Naive B cell (primary cell): ENCODE measurements around the gene RB1. TPM values are rescaled to one million over a fixed set of nuclear protein-coding genes. Genes with fewer than 3 reads are reported as not detected.
"Not testable (repeated sequence)": the region's sequence is repeated elsewhere in the genome, so short reads cannot be mapped to it uniquely, and the experiment has no call there.

Experiments used
- ATAC-seq, 2 donors: fragments of 150-1000 bp; cut with Tn5 transposase; 2 replicates each; pipeline ENCODE4 v1.10.0; 2021; ENCODE audit warnings: low read depth in 2 of 2, mild to moderate bottlenecking in 2 of 2, moderate library complexity in 2 of 2
- DNase-seq: peaks from one replicate; pipeline ENCODE4 v3.0.0; 2022
- H3K27ac Mint-ChIP-seq, 6 donors: one replicate each; pipeline ENCODE4 v1.8.0; 2020 to 2022; ENCODE audit warnings: mild to moderate bottlenecking in 6 of 6, mixed read lengths in 6 of 6, moderate library complexity in 5 of 6, inconsistent platforms in 2 of 6
- H3K27me3 Mint-ChIP-seq, 3 donors: one replicate each; pipeline ENCODE4 v1.8.0; 2021 to 2022; ENCODE audit warnings: mixed read lengths in 3 of 3, mild to moderate bottlenecking in 1 of 3
- H3K36me3 Mint-ChIP-seq, 2 donors: one replicate each; pipeline ENCODE4 v1.8.0; 2020 to 2022; ENCODE audit warnings: mixed read lengths in 2 of 2, inconsistent platforms in 1 of 2, mild to moderate bottlenecking in 1 of 2
- H3K4me1 Mint-ChIP-seq, 3 donors: one replicate each; pipeline ENCODE4 v1.8.0; 2020 to 2022; ENCODE audit warnings: mixed read lengths in 3 of 3, inconsistent platforms in 1 of 3, mild to moderate bottlenecking in 1 of 3, moderate library complexity in 1 of 3
- H3K4me3 Mint-ChIP-seq, 8 donors: one replicate each; pipeline ENCODE4 v1.8.0; 2020 to 2022; ENCODE audit warnings: mild to moderate bottlenecking in 8 of 8, mixed read lengths in 8 of 8, moderate library complexity in 8 of 8, inconsistent platforms in 2 of 8
- H3K9me3 Mint-ChIP-seq, 7 donors: one replicate each; pipeline ENCODE4 v1.8.0; 2020 to 2022; ENCODE audit warnings: mixed read lengths in 7 of 7, mild to moderate bottlenecking in 5 of 7, inconsistent platforms in 2 of 7, moderate library complexity in 1 of 7
- polyA plus RNA-seq, 6 donors: library from polyadenylated mRNA; unstranded; fragments of 300-500 nt; fragmentation: Illumina TruSeq; gene quantifications; one replicate each; pipeline ENCODE4 v1.2.3, GENCODE V29; 2021; ENCODE audit warnings: low read depth in 6 of 6

RB1 gene
- polyA plus RNA-seq, 6 donors from 2014 or later = 68.0 to 99.7 (median 80.5) TPM

DNA sequence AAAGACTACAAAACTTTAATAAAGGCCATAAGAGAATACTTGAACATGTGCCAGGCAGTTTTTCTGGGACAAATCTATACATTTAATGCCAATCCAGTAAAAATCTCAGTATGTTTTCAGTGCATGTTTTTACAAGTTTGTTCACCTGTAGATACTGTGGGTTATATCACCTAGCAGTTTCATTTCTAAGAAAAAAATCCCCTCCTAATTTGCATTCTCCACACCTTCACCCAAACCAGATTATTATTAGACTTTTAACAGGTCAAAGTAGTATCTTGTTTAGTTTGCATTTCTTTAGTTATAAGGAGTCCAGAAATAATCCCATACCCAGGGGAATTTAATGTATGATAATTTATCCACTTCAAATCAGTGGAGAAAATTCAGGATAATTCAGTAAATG, 126.3 kb downstream of the RB1 start:
- Mint-ChIP-seq H3K4me1 (peaks cover 15 to 37% (median 22%) of the 10 kb centered on the region in 3 donors), H3K27me3 (no peaks in the 10 kb centered on the region), H3K36me3 (peaks cover 7 to 12% of the 10 kb centered on the region in 2 donors), H3K27ac (peak overlapping the region in 1 of 6 donors; percentile 35), H3K9me3 (peaks cover 0 to 3% (median 0%) of the 10 kb centered on the region in 7 donors), H3K4me3 (no peak overlapping the region)
- DNase-seq (no peak), ATAC-seq (no peak)

DNA sequence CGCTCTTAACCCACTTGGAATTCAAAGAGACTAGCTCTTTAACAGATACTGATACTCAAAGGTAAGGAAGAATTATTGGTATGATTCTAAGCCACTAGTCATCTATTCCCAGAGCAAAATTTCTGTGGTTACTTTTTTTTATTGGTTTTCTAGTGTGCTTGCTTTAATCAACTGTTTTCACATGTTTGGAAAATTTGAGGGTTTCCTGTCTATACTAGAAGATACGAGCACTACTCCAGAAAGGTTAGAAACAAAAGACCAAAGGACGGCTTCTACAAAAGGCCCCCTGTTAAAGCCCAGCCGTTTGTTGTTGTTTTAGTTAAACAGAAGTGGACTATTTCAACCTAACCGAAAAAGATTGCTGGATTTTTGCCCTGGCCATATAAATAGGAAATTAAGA, 127.9 kb downstream of the RB1 start:
- H3K27me3 Mint-ChIP-seq = no peaks in the 10 kb centered on the region
- no peak overlapping the region for H3K4me3 Mint-ChIP-seq
- H3K27ac Mint-ChIP-seq = peak overlapping the region in 2 of 6 donors; percentile 37 to 85
- peaks cover 22 to 50% (median 38%) of the 10 kb centered on the region in 3 donors for H3K4me1 Mint-ChIP-seq
- peaks cover 0 to 3% (median 0%) of the 10 kb centered on the region in 7 donors for H3K9me3 Mint-ChIP-seq
- ATAC-seq (no peak), DNase-seq (no peak)
- H3K36me3 Mint-ChIP-seq = peaks cover 8 to 17% of the 10 kb centered on the region in 2 donors

DNA sequence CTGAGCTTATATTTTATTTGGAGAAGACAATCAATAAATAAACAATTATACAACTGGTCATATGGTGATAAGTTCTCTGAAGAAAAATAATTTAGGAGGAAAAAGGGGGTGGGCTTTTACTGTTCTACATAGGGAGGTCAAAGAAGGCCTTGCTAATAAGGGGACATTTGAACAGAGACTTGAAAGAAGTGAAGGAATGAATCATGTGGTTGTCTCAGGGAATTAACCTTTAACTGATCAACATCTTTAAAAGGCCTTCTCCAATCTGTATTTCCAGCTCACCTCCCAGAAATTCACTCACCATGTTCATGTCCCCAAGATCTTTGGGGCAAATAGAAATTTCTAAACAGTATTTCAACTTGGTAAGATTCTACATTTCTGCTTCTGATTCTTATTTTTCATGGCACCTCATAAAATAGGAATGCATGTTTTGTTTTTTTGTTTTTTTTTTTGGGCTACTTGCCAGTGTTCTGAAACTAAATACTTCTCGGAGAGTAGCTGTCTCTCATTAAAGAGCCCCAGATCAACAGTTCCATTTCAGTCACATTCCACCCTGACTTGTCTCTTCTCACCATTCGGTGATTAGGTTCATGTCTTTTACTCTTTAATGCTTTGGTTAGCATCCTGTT, 128.6 kb downstream of the RB1 start:
- Mint-ChIP-seq H3K9me3 (no peaks in the 10 kb centered on the region), H3K36me3 (peaks cover 8 to 12% of the 10 kb centered on the region in 2 donors), H3K27ac (peak overlapping the region in 3 of 6 donors; percentile 37 to 85 (median 47)), H3K4me3 (peak overlapping the region in 1 of 8 donors; percentile 4), H3K27me3 (no peaks in the 10 kb centered on the region), H3K4me1 (peaks cover 22 to 56% (median 44%) of the 10 kb centered on the region in 3 donors)
- no peak for ATAC-seq
- no peak for DNase-seq

DNA sequence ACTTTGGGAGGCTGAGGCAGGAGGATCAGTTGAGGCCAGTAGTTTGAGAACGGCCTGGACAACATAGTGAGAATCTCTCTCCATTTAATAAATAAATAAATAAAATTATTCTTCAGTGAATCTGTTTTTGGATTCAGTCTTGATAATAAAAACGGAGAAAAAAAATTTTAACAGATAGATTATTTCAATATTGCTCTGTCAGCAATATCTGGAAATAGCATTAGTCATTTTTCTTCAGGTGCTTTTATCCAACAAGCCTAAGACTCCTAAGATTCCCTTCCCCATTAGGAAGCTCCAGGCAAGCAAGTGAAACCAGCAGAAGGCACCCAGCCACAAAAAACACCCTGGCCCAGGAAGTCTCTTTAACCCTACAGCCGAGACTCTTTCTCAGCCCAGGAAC, 130.6 kb downstream of the RB1 start:
- ATAC-seq = no peak
- DNase-seq = no peak
- Mint-ChIP-seq H3K4me1 (peaks cover 23 to 51% (median 44%) of the 10 kb centered on the region in 3 donors), H3K27me3 (no peaks in the 10 kb centered on the region), H3K4me3 (no peak overlapping the region), H3K36me3 (peaks cover 8 to 12% of the 10 kb centered on the region in 2 donors), H3K27ac (peak overlapping the region in 2 of 6 donors; percentile 12 to 26), H3K9me3 (no peaks in the 10 kb centered on the region)

DNA sequence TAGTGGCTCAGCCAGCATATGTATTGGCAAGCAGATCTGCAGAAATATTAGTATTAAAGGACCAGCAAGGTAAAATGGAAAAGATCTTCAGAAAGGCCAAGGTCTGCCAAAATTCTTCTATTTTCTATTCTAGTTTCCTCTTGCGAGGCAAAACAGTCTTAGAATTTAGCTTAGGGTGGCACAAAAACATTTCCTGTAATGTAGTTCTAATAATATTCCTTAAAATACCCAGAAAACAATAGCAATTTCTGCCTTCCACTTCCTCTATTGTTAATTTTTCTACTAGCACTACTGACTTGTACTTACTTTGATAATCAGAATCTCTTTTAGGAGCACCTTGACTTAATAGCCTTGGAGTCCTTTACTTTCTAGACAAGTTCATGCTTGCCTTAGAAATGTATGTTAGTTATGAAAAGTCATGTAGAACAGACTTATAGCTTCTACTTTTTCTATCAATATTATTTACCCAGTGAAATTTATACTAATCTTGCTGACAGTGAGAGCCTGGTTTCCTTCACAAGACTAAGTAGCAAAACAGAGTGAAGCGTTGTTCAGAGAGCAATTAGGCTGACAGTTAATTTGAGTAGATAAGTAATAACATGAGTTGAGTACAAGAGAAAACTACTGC, 133.2 kb downstream of the RB1 start:
- no peak for ATAC-seq
- no peaks in the 10 kb centered on the region for H3K9me3 Mint-ChIP-seq
- no peak for DNase-seq
- peak overlapping the region in 4 of 6 donors; percentile 2 to 63 (median 21) for H3K27ac Mint-ChIP-seq
- H3K36me3 Mint-ChIP-seq = peaks cover 8 to 12% of the 10 kb centered on the region in 2 donors
- H3K4me1 Mint-ChIP-seq = peaks cover 21 to 35% (median 31%) of the 10 kb centered on the region in 3 donors
- no peaks in the 10 kb centered on the region for H3K27me3 Mint-ChIP-seq
- peak overlapping the region in 5 of 8 donors; percentile 6 to 68 (median 49) for H3K4me3 Mint-ChIP-seq

DNA sequence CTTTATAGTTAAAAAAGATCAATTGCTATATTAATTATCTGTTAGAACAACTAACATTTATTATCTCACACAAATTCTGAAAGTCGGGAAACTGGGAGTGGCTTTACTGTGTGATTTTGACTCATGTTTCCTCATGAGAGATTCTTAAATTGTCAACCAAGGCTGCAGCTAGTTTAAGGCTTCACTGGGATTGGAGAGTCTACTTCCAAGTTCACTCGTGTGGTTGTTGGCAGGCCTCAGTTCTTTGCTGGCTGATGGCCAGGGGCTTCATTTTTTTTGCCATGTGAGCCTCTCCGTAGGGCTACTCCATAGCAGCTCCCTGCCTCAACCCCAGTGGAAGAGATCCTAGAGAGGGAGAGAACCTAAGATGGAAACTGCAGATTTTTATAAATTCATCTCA, 133.8 kb downstream of the RB1 start:
- Mint-ChIP-seq H3K4me3 (no peak overlapping the region), H3K27me3 (no peaks in the 10 kb centered on the region), H3K9me3 (no peaks in the 10 kb centered on the region), H3K4me1 (peaks cover 21 to 30% (median 30%) of the 10 kb centered on the region in 3 donors), H3K27ac (no peak overlapping the region), H3K36me3 (peaks cover 8 to 12% of the 10 kb centered on the region in 2 donors)
- ATAC-seq (no peak), DNase-seq (no peak)

DNA sequence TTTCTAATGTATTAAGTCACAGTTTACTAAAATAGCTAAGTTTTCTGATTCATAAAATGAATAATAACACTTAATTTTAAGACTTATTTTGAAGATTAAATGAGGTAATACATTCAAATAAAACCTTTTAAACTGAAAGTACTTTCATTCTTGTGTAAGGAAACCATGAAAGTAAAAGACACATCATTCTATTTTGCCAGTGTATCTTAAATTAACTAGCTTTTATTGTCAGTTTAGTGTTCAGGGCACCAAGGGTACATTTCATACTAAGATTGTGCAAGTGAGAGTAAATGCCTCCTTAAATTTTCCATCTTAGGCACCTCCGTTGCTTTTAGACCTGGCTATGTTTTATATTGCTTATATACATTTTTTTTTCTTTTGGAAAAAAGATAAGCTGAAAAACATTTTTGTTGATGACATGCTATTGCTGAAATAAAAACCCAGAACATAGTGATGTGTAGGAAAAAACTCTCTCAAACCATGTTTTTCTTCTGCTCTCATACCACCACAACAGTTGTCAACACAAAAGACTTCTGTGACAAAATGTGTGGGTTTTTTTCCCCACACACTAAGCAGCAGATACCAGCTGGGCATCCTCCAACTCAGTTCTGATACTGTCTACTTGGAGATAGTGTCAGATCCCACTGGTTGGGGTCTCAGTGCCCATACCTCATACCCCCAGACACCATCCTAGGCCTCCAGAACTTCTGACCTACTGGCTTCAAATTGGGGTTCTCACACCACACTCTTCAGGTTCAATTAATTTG, 140.1 kb downstream of the RB1 start:
- Mint-ChIP-seq H3K4me1 (peaks cover 6 to 16% (median 14%) of the 10 kb centered on the region in 3 donors), H3K27me3 (no peaks in the 10 kb centered on the region), H3K4me3 (no peak overlapping the region), H3K36me3 (no peaks in the 10 kb centered on the region), H3K27ac (no peak overlapping the region), H3K9me3 (no peaks in the 10 kb centered on the region)
- DNase-seq (no peak), ATAC-seq (no peak)

DNA sequence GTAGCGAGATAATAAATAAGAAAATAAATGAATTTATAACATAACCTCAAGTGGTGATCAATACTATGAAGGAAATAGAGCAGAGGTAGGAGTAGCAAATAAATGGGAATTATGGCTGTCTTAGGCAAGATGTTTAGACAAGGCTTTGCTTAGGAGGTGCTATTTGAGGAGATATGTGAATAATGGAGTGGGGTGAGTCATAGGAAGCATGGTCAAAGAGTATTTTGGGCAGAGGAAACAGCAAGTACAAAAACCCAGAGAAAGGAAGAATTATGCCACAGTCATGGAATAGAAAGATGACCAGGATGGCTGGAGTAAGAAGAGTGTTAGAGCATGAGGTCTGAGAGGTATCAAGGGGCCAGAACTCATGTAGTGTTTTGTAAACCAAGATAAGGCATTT, 142.9 kb downstream of the RB1 start:
- Mint-ChIP-seq H3K36me3 (peaks cover 11 to 19% of the 10 kb centered on the region in 2 donors), H3K27me3 (no peaks in the 10 kb centered on the region), H3K4me3 (no peak overlapping the region), H3K27ac (no peak overlapping the region), H3K4me1 (peaks cover 10 to 12% (median 12%) of the 10 kb centered on the region in 3 donors), H3K9me3 (peaks cover 7 to 21% (median 16%) of the 10 kb centered on the region in 7 donors)
- ATAC-seq (no peak), DNase-seq (no peak)

DNA sequence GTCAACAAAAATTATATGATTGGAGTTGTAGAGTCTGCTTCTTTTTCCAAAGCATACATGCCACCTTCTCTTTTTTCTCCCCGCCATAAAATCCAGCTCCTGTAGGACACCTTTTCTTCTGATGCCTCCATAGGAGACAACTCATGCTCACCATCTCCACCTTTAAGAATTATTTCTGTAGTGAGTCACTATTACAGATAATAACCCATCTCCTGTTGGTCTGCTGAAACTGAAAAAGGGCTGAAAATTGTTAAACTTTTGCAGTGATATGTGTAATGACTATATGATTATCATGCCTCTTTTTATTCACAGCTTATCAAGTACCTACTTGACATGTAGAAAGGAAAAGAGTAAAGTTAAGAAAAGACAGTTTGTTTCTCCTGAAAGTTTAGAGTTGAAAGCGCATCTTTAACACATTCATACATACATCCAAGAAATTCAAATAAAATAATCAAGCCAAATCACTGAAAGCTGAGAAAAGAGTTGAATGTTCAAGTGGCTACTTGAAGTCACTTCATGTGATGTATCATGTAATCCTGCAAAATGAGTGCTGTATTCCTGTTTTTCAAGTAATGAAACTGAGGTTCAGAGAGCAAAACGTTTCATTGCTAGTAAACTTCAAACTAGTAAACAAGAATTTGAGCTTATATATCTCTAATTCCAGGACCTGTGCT, 144.9 kb downstream of the RB1 start:
- ATAC-seq = no peak
- Mint-ChIP-seq H3K9me3 (peaks cover 7 to 26% (median 23%) of the 10 kb centered on the region in 7 donors), H3K27me3 (no peaks in the 10 kb centered on the region), H3K4me3 (no peak overlapping the region), H3K4me1 (peaks cover 14 to 16% (median 14%) of the 10 kb centered on the region in 3 donors), H3K36me3 (peaks cover 17 to 30% of the 10 kb centered on the region in 2 donors), H3K27ac (no peak overlapping the region)
- DNase-seq = no peak

DNA sequence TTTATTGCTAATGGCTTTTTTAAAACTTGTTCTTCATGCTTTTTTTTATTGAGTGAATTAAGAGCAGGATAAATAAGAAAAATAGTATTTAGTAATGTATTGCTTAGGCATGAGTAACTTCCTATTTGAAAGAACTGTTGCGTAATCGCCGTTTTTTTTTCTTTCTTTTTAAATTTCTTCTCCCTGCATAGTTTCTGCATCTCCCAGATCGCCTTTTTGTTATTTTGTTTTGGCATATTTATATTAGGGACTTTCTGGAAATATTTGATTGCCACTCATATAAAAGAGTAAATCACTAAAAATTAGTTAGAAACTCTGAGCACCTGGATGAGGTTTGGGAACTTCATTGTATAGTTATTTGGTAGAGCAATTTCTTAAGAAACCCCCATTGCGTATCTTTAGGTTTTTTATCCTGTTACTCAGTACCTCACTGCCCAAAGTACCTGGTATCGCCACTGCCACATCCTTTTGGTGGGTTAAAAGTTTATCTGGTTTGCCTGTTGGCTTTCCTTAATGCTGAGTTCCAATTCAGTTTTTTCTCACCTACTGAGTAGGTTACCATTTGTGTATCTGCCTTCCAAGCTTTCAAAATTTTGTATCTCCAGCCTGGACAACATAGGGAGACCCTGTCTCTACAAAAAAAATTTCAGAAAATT, 145.5 kb downstream of the RB1 start:
- peaks cover 7 to 29% (median 24%) of the 10 kb centered on the region in 7 donors for H3K9me3 Mint-ChIP-seq
- no peaks in the 10 kb centered on the region for H3K27me3 Mint-ChIP-seq
- peaks cover 23 to 37% of the 10 kb centered on the region in 2 donors for H3K36me3 Mint-ChIP-seq
- H3K4me1 Mint-ChIP-seq = peaks cover 13 to 16% (median 14%) of the 10 kb centered on the region in 3 donors
- ATAC-seq = no peak
- DNase-seq = no peak
- no peak overlapping the region for H3K27ac Mint-ChIP-seq
- H3K4me3 Mint-ChIP-seq = peak overlapping the region in 2 of 8 donors; percentile 2 to 59

DNA sequence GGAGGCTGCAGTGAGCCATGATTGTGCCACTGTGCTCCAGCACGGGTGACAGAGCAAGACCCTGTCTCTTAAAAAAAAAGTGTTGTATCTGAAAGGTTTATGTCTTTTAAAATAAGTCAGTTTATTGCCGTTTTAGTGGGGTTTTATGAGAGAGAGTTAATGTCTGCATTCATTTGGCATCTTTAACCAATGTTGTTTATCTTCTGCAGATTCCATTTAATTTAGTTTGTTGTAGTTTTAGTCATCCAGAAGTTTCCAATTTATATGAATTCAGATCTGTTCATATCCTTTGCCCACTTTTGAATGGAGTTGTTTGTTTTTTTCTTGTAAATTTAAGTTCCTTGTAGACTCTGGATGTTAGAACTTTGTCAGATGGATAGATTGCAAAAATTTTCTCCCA, 146.1 kb downstream of the RB1 start:
- no peak overlapping the region for H3K27ac Mint-ChIP-seq
- peaks cover 29 to 41% of the 10 kb centered on the region in 2 donors for H3K36me3 Mint-ChIP-seq
- no peak for DNase-seq
- peaks cover 12 to 14% (median 14%) of the 10 kb centered on the region in 3 donors for H3K4me1 Mint-ChIP-seq
- peak overlapping the region in 1 of 8 donors; percentile 59 for H3K4me3 Mint-ChIP-seq
- no peaks in the 10 kb centered on the region for H3K27me3 Mint-ChIP-seq
- peaks cover 7 to 29% (median 24%) of the 10 kb centered on the region in 7 donors for H3K9me3 Mint-ChIP-seq
- ATAC-seq = no peak

DNA sequence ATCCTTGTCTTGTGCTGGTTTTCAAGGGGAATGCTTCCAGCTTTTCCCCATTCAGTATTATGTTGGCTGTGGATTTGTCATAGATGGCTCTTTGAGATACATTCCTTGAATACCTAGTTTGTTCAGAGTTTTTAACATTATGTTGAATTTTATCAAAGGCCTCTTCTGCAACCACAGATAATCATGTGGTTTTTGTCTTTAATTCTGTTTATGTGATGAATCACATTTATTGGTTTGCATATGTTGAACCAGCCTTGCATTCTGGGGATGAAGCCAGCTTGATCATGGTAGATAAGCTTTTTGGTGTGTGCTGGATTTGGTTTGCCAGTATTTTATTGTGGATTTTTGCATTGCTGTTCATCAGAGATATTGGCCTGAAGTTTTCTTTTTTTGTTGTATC, 147.6 kb downstream of the RB1 start:
- H3K27me3 Mint-ChIP-seq, DNase-seq, ATAC-seq, H3K27ac Mint-ChIP-seq, H3K4me3 Mint-ChIP-seq: not testable (repeated sequence)
- peaks cover 12 to 15% (median 14%) of the 10 kb centered on the region in 3 donors for H3K4me1 Mint-ChIP-seq
- H3K9me3 Mint-ChIP-seq = peaks cover 7 to 29% (median 24%) of the 10 kb centered on the region in 7 donors
- peaks cover 34 to 50% of the 10 kb centered on the region in 2 donors for H3K36me3 Mint-ChIP-seq
